Measurements from ENCODE around the gene SCNN1A. TPM values are rescaled to one million over a fixed set of nuclear protein-coding genes. Genes with fewer than 3 reads are reported as not detected.
A peak's percentile ranks its signal among the peaks of the same experiment; 100 is the strongest.
"Not testable (repeated sequence)": the region's sequence is repeated elsewhere in the genome, so short reads cannot be mapped to it uniquely, and the experiment has no call there.

SCNN1A gene
- total RNA-seq, 1 donor from 2014 or later: 16.8 TPM

GRCh38 chr12:6355491-6356373, 19.6 kb downstream of the SCNN1A start:
- no peak for DNase-seq (ENCODE audit: low spot score)
- intact Hi-C loops (cut with DNase I): no loop called here
- ATAC-seq: no peak

- ATAC-seq (no peak), DNase-seq (ENCODE audit: low spot score) (no peak)
- intact Hi-C loops (cut with DNase I): no loop called here
These were observed 20.6 kb downstream of the SCNN1A start for GRCh38 chr12:6354495-6355393.

GRCh38 chr12:6352193-6353173, 22.9 kb downstream of the SCNN1A start:
- no peak for DNase-seq (ENCODE audit: low spot score)
- intact Hi-C loops (cut with DNase I): no loop called here
- peak; percentile 37 for ATAC-seq

GRCh38 chr12:6351622-6352021, 23.7 kb downstream of the SCNN1A start:
- ATAC-seq (no peak), DNase-seq (ENCODE audit: low spot score) (no peak)
- intact Hi-C loops (cut with DNase I): no loop called here

- peak; percentile 84 for ATAC-seq
- intact Hi-C loops (cut with DNase I): no loop called here
- DNase-seq (ENCODE audit: low spot score): no peak
These were observed 27.7 kb downstream of the SCNN1A start for GRCh38 chr12:6347367-6348338.

- ATAC-seq: no peak
- intact Hi-C loops (cut with DNase I): no loop called here
- DNase-seq (ENCODE audit: low spot score): no peak
These were observed 28.4 kb downstream of the SCNN1A start for GRCh38 chr12:6346942-6347341.

- ATAC-seq (no peak), DNase-seq (ENCODE audit: low spot score) (no peak)
- intact Hi-C loops (cut with DNase I): no loop called here
These were observed 29.0 kb downstream of the SCNN1A start for GRCh38 chr12:6346235-6346832.

- no peak for ATAC-seq
- no peak for DNase-seq (ENCODE audit: low spot score)
- intact Hi-C loops (cut with DNase I): no loop called here
These were observed 29.9 kb downstream of the SCNN1A start for GRCh38 chr12:6345319-6346091.

GRCh38 chr12:6344101-6344660, 31.2 kb downstream of the SCNN1A start:
- ATAC-seq; intact Hi-C loops (cut with DNase I): not testable (repeated sequence)

GRCh38 chr12:6343518-6343917, 31.8 kb downstream of the SCNN1A start:
- no peak for DNase-seq (ENCODE audit: low spot score)
- ATAC-seq: no peak
- intact Hi-C loops (cut with DNase I): no loop called here

More at GRCh38 chr12:6344101-6344660, 31.2 kb downstream of the SCNN1A start:
- DNase-seq (ENCODE audit: low spot score): not testable (repeated sequence)

GRCh38 chr12:6342140-6342889, 33.0 kb downstream of the SCNN1A start:
- DNase-seq (ENCODE audit: low spot score) (no peak), ATAC-seq (no peak)
- intact Hi-C loops (cut with DNase I): no loop called here

GRCh38 chr12:6341417-6342139, 33.8 kb downstream of the SCNN1A start, which contains the start of gene TNFRSF1A:
Gene TNFRSF1A, minus strand, starts transcription at chr12:6342076. Its CDS starts 262 bp downstream, at chr12:6341814.
- DNase-seq (ENCODE audit: low spot score) (peak; percentile 82), ATAC-seq (peak; percentile 91)
- intact Hi-C loops (cut with DNase I): no loop called here

- intact Hi-C loops (cut with DNase I): no loop called here
- no peak for ATAC-seq
- no peak for DNase-seq (ENCODE audit: low spot score)
These were observed 34.5 kb downstream of the SCNN1A start for GRCh38 chr12:6340745-6341416.

- intact Hi-C loops (cut with DNase I): no loop called here
- peak; percentile 63 for DNase-seq (ENCODE audit: low spot score)
- ATAC-seq: no peak
These were observed 35.2 kb downstream of the SCNN1A start for GRCh38 chr12:6340032-6340638.

Measured in sciatic nerve (tissue), 2 donors.